OCI-LY7 (cell line): ENCODE measurements around the gene AMMECR1. TPM values are rescaled to one million over a fixed set of nuclear protein-coding genes. Genes with fewer than 3 reads are reported as not detected.

Source experiments
- BruUV-seq: library from RNA; stranded (reverse); fragments of 400-500 nt; replicated peaks from 2 replicates; lab custom pipeline; 2021; lab: Mats Ljungman, UMichigan
- CTCF ChIA-PET: fragments of 300-600 bp; sonication (Branson Sonifier 250); formaldehyde crosslinking; loops from one replicate; lab custom pipeline; 2022; ENCODE audit warnings: antibody characterized with exemption; ENCODE audit not compliant: unreplicated experiment; lab: Charles Lee
- POLR2A ChIA-PET: fragments of 300-600 bp; sonication (Branson Sonifier 250); formaldehyde crosslinking; loops from one replicate; lab custom pipeline; 2022; ENCODE audit warnings: antibody characterized with exemption; lab: Charles Lee
- DNase-seq: peaks from one replicate; pipeline ENCODE4 v3.0.0-alpha.2; 2015; ENCODE audit warnings: low spot score
- H2AFZ ChIP-seq: fragments of 200-600 bp; sonication (generic), shearing (Covaris generic); 2 replicates; pipeline ENCODE4 v1.6.1; 2014; ENCODE audit warnings: mild to moderate bottlenecking, antibody characterized with exemption, low read length, moderate library complexity
- H3K27ac ChIP-seq: fragments of 200-600 bp; sonication (generic); 2 replicates; pipeline ENCODE4 v1.5.1; 2014; ENCODE audit warnings: mixed run types, low read depth, mild to moderate bottlenecking, moderate library complexity, low read length, inconsistent platforms; ENCODE audit not compliant: poor library complexity, severe bottlenecking
- H3K36me3 ChIP-seq: fragments of 200-600 bp; sonication (generic); 2 replicates; pipeline ENCODE4 v1.6.1; 2014; ENCODE audit warnings: mild to moderate bottlenecking, antibody characterized with exemption, low read length, moderate library complexity, mixed read lengths; ENCODE audit not compliant: insufficient read depth
- H3K4me1 ChIP-seq: fragments of 200-600 bp; sonication (generic); 2 replicates; pipeline ENCODE4 v1.5.1; 2014; ENCODE audit warnings: mild to moderate bottlenecking, low read length; ENCODE audit not compliant: insufficient read depth, poor library complexity, severe bottlenecking
- H3K4me2 ChIP-seq: fragments of 200-600 bp; sonication (generic); 2 replicates; pipeline ENCODE4 v1.6.1; 2014; ENCODE audit warnings: mild to moderate bottlenecking, low read length
- H3K4me3 ChIP-seq: fragments of 200-600 bp; sonication (generic); 2 replicates; pipeline ENCODE4 v1.5.1; 2014; ENCODE audit warnings: mild to moderate bottlenecking, low read depth, low read length; ENCODE audit not compliant: poor library complexity, severe bottlenecking
- H3K79me2 ChIP-seq: fragments of 200-600 bp; sonication (generic); 2 replicates; pipeline ENCODE4 v1.6.1; 2016; ENCODE audit warnings: low read depth, mild to moderate bottlenecking, low read length, moderate library complexity, mixed read lengths; ENCODE audit not compliant: insufficient read depth
- H3K9me2 ChIP-seq: fragments of 200-600 bp; sonication (generic); 2 replicates; pipeline ENCODE4 v1.6.1; 2016; ENCODE audit warnings: mild to moderate bottlenecking, low read length, mixed read lengths; ENCODE audit not compliant: insufficient read depth
- H3K9me3 ChIP-seq: fragments of 200-600 bp; sonication (generic); 2 replicates; pipeline ENCODE4 v1.6.1; 2014; ENCODE audit warnings: mild to moderate bottlenecking, mixed run types, low read length, mixed read lengths
- H4K20me1 ChIP-seq: fragments of 200-600 bp; sonication (generic); 2 replicates; pipeline ENCODE4 v1.6.1; 2014; ENCODE audit warnings: mild to moderate bottlenecking, antibody characterized with exemption, low read length, moderate library complexity, mixed read lengths; ENCODE audit not compliant: insufficient read depth
- EZH2phosphoT487 ChIP-seq: fragments of 200-600 bp; sonication (generic); IDR thresholded peaks from 2 replicates; pipeline ENCODE4 v1.6.1; 2018; ENCODE audit warnings: low read depth, borderline replicate concordance, mild to moderate bottlenecking, mixed run types, antibody characterized with exemption, low read length, moderate library complexity, mixed read lengths
- intact Hi-C: fragments of 100-400 bp; cut with micrococcal nuclease; formaldehyde crosslinking; loops from one replicate; pipeline ENCODE4 v1.10.0; 2022; ENCODE audit not compliant: unreplicated experiment
- total RNA-seq, 2 experiments: library from RNA; depleted of rRNA in 1 of 2; stranded (reverse); fragments of >200 nt in 1 of 2; shearing (Covaris generic) in 1 of 2; gene quantifications; 2 replicates each; pipeline ENCODE4 v1.2.3, GENCODE V29; 2014 to 2022
- TF ChIP-seq, protein P1 (sequence below): fragments of 200-600 bp; sonication (generic); conservative IDR thresholded peaks from 2 replicates; pipeline ENCODE4 v1.5.1; 2014; ENCODE audit warnings: mild to moderate bottlenecking, antibody characterized with exemption, low read length, moderate library complexity, mixed read lengths

The AMMECR1 gene
- total RNA-seq, 2 experiments from 2014 or later = 19.1 to 32.3 TPM

DNA sequence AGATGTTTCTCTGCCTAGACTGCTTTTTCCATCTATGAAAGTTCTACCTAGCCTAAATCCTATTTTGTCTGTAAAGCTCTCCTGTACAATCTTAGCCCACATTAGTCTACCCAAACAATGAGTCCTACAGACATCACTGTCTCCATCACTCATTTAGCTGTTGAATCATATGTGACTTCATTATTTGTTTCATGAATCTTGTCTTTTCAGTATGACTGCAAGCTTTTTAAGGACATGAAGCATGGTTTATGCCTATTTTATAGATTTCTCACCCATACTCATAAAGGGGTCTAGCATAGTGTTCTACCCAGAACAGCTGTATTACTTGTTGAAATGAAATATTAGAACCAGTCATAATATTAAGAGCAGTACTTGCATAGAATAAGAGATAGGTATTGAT lies 13.0 kb downstream of the AMMECR1 start:
- no peak for DNase-seq
- no peaks in the 10 kb centered on the region for H3K9me3 ChIP-seq
- H3K4me2 ChIP-seq = no peak overlapping the region
- H3K4me1 ChIP-seq = no peaks in the 10 kb centered on the region
- H3K79me2 ChIP-seq = no peaks in the 10 kb centered on the region; the same call in 1 of the 2 replicates
- H3K4me3 ChIP-seq = no peak overlapping the region
- H4K20me1 ChIP-seq = no peaks in the 10 kb centered on the region
- no peak overlapping the region for H2AFZ ChIP-seq
- H3K36me3 ChIP-seq = no peaks in the 10 kb centered on the region; the same call in 1 of the 2 replicates
- no peak overlapping the region for H3K27ac ChIP-seq
- no peaks in the 10 kb centered on the region for H3K9me2 ChIP-seq
- POLR2A ChIA-PET = interaction anchor here (0.7 kb wide), 1 partner anchor 14 kb away, joined by 3 read pairs; no protein-coding TSS in a partner anchor
- BruUV-seq = no TSS peak
- intact Hi-C loops = no loop called here
- TF ChIP-seq EZH2phosphoT487 = no peak
- TF ChIP-seq, protein P1, sequence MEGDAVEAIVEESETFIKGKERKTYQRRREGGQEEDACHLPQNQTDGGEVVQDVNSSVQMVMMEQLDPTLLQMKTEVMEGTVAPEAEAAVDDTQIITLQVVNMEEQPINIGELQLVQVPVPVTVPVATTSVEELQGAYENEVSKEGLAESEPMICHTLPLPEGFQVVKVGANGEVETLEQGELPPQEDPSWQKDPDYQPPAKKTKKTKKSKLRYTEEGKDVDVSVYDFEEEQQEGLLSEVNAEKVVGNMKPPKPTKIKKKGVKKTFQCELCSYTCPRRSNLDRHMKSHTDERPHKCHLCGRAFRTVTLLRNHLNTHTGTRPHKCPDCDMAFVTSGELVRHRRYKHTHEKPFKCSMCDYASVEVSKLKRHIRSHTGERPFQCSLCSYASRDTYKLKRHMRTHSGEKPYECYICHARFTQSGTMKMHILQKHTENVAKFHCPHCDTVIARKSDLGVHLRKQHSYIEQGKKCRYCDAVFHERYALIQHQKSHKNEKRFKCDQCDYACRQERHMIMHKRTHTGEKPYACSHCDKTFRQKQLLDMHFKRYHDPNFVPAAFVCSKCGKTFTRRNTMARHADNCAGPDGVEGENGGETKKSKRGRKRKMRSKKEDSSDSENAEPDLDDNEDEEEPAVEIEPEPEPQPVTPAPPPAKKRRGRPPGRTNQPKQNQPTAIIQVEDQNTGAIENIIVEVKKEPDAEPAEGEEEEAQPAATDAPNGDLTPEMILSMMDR = no peak
- CTCF ChIA-PET = no interaction called here

DNA sequence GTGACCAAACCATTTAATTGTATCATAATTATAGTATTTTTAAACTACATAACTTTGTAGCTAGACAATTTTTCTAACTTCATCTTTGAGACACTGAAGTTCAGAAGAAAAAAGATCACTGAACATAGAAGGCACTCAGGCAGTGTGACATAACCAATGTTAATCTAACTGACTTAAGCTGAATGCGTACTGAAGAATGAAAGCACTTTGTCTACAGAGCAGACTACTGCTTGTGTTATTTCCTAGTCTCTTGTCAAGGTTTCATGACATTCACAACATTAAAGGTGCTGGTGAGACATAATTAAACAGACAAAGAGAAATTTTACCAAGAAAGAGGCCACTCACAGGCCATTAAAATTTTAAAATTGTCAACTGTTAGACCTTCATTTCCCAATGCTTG lies 13.5 kb downstream of the AMMECR1 start:
- Histone ChIP-seq H3K9me3 (no peaks in the 10 kb centered on the region), H3K4me2 (no peak overlapping the region), H3K4me1 (no peaks in the 10 kb centered on the region), H3K4me3 (no peak overlapping the region), H3K9me2 (no peaks in the 10 kb centered on the region), H2AFZ (no peak overlapping the region), H3K79me2 (no peaks in the 10 kb centered on the region; the same call in 1 of the 2 replicates), H3K36me3 (no peaks in the 10 kb centered on the region; the same call in 1 of the 2 replicates), H4K20me1 (no peaks in the 10 kb centered on the region), H3K27ac (no peak overlapping the region)
- DNase-seq = no peak
- ChIA-PET POLR2A (interaction anchor here (0.7 to 0.9 kb wide), 2 partner anchors 15 to 49 kb away, joined by 3 read pairs; no protein-coding TSS in a partner anchor), CTCF (no interaction called here)
- intact Hi-C loops = no loop called here
- BruUV-seq = no TSS peak
- TF ChIP-seq, protein P1 = no peak
- no peak for TF ChIP-seq EZH2phosphoT487

DNA sequence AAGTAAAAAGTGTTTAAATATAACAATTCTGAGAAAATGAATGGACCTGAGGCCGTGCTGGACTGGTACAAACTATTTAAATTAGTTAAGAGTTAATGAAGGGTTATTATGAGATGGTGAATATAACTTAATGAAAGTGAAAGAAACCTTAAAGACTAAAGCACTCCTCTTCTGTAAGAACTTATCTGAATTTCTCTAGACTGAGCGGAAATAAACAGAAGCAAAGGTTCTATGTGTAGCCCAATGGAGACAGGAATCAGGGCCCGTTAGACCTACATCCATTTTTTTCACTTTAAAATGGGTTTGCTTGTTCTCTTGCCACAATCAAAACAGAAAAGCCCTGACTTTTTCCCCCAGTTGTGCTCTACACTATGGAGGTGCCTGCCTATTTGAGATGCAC lies 14.9 kb downstream of the AMMECR1 start:
- POLR2A ChIA-PET = no interaction called here

More for the DNA sequence above, 14.9 kb downstream of the AMMECR1 start:
- no TSS peak for BruUV-seq
- Histone ChIP-seq H4K20me1 (no peaks in the 10 kb centered on the region), H3K4me2 (no peak overlapping the region), H3K4me3 (no peak overlapping the region), H3K9me3 (no peaks in the 10 kb centered on the region), H3K27ac (no peak overlapping the region), H3K36me3 (no peaks in the 10 kb centered on the region), H3K79me2 (no peaks in the 10 kb centered on the region; the same call in 1 of the 2 replicates), H2AFZ (no peak overlapping the region), H3K4me1 (no peaks in the 10 kb centered on the region), H3K9me2 (no peaks in the 10 kb centered on the region)
- CTCF ChIA-PET = no interaction called here
- no peak for DNase-seq
- no peak for TF ChIP-seq EZH2phosphoT487
- TF ChIP-seq, protein P1 = no peak
- intact Hi-C loops = no loop called here
